GM19438 (cell line): ENCODE results near the gene SALL4.
"Not testable (repeated sequence)": the region's sequence is repeated elsewhere in the genome, so short reads cannot be mapped to it uniquely, and the experiment has no call there.

ENCODE experiments used
- ATAC-seq: cut with Tn5 transposase; IDR thresholded peaks from one replicate; pipeline ENCODE4 v1.9.1; 2021; ENCODE audit warnings: low read depth; ENCODE audit not compliant: unreplicated experiment

SALL4 gene

DNA sequence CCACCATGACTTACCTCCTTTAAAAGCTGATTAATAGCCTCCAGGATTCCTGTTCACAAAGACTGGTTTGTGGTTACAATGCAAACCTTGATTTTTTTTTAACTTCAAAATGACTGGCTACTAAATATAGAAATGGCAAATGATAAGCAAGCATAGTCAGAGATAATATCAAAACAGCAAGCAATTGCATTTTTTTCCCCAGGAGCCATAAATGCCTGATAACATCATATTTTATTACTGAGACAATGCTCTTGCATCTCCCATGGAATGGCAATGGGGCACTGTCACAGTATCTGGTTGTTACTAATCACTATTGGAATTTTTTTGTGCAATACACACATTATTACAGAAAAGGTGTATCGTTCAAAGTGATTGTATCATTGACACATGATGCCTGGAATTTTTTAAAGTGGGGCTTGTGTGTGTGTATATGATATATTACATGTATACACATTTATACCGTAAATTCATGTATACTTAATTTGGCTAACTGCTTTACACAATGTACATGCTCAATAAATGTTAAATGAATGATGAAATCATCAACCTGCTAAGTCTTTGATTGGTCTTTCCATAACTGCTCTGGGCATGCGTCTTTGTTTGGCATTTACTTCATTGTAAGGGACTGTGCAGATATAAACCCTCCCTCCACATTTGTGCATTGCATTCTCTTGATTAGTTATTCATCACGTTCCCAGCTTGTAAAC is 980 bp upstream of the SALL4 start:
- ATAC-seq: no peak

DNA sequence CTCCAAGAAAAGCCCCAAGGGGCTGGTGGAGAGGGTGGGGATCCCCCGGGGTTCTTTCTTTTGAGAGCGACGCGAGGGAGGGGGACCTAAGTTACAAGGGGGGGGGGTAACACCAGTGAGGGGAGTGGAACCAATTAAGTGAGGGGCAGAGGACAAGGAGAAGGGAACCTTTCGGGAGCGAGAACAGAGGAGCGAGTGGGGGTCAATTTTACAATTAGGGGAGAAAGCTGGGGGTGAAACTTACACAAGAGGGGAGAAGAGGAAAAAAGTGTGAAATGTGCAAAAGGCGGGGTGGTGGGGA is 548 bp downstream of the SALL4 start:
- ATAC-seq: no peak

DNA sequence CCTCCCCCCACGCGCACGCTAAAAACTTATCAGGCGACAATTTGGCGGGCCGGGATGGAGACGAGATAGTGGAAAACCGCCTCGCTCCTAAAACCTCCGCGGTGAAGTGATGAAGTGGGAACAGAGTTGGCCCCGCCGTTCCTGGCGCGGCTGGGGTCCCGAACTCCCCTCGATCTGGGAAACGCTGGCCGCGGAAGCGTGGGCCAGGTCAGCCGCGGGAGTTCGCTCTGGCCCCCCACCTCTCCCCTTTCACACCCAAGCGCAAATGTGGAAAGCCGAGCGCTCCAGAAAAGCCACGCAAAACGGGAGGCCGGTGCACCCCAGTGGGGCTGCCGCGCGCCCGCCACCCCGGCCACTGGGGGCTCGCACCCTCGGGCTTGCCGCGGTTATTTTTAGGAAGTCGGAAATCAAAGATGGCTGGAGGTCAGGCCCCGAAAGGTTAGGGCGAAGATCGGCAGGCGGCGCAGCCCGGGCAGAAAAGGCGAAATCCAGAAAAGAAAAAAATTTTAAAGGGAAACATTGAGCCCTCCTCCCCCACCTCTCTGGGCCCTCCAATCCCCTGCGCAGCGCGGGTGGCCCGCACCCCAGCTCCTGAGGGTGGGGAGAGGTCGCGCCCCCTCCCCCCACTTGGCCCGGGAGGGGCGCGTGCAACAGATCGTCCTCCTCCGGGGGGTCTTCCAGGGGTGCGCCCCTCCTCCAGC is 1.0 kb downstream of the SALL4 start:
- ATAC-seq: no peak

DNA sequence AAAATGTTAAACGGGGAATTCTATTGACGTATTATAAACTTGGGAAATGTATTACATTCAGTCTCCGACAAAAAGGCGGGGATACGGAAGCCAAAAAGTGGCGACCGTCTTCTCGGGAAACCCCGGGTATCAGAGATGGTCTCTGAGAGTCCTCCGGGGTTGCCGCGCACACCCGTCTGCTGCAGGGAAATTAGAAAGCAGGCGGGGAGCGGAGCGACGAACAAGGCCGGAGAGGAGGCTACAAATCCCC is 1.5 kb downstream of the SALL4 start:
- ATAC-seq: no peak

DNA sequence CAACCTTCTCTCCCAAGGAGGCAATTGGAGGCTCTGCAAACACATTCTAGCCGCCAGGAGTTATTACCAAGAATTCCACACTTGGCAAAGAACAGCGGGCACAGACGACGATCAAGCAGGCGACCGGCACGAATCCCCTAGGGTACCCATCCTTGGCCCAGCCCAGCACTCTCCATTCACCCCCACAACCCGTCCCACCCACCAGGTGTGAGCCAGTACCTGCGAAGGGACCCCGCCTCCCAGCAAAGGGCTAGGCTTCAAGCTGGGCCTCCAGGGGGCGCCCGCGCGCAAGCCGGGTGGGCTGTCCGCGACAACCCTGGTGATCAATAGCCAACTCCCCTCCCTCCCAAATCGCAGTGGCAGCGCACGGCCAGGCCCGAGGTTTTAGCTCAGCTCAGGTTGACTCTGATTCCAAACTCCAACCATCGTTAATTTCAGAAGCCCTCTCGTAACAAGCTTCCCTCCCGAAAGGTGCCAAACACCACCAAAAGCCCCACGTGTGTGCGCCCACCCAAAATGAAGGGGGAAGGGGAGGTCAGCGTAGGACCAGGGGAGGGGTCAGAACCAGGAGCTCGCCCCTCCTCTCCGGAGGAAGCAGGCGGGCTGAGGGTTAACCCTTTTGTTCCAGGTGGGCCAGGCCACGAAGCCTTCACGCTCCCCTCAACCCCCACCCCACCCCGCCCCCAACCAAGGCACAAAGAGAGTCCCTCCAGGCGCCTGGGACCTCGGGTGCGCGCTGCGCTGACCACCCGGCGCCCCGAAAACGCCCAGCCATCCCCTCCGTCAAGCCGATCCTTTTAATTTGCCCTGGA is 2.1 kb downstream of the SALL4 start:
- no peak for ATAC-seq

DNA sequence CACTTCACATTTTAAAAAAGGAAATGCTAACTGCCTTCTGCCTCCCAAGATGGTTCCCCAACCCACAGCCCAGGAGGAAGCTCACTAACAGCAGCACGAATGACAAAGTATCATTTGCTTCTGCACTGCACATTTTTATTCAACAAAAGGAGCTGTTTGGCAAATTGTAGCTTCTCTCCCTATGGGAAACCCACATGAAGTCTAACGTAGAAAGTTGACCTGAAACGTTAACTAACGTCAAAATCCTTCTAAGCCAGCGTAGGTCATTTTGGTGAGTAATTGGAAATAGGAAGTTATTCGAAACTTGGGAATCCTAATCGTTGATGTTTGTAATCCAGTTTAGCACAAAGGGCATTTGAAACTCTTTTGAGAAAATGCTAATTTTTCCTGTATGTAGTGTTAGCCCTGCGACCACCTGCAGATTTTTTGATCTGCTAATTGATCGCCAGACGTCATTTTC is 2.9 kb downstream of the SALL4 start:
- ATAC-seq: no peak

DNA sequence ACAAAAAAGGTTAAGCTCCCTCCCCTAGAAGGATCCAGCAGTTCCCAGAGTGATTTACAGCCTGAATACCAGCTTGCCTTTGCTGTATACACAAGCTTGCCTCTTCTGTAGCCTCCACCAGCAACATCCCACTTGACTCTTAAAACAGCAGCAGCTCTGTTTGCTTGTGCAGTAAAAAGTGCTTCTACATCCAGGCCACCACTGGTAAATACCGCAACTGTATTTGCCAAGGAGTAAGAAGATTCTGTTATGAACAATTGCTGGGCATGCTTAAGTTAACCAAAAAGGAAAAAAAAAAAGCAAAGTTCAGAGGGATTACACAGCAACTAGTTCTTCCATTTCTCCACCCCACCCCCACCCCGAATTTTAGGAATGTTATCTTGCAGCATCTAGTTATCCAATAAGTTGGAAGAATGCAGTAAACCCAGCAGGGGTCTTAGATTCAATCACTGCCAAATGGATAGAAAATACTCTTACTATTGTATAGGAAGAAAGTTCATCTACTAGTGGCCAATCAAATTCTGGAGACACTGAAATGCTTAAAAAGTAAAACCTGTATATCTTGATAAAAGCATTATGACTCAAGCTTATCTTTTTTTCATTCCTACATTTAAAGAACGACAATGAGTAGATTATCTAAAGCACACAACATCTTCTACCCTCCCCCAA is 4.8 kb downstream of the SALL4 start:
- ATAC-seq: no peak

DNA sequence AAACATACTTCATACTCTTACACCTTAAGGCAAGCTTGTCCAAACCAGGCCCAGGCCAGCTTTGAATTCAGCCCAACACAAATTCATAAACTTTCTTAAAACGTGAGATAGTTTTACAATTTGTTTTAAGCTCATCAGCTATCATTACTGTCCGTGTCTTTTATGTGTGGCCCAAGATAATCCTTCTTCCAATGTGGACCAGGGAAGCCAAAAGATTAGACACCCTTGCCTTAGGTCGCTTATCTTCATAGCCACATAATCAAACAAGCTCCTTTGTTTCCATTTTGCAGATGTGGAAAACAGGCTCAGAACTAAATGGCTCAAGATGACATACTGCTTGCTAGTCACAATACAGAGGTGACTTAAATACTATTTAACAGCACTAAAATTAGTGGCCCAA is 6.0 kb downstream of the SALL4 start:
- ATAC-seq: no peak

DNA sequence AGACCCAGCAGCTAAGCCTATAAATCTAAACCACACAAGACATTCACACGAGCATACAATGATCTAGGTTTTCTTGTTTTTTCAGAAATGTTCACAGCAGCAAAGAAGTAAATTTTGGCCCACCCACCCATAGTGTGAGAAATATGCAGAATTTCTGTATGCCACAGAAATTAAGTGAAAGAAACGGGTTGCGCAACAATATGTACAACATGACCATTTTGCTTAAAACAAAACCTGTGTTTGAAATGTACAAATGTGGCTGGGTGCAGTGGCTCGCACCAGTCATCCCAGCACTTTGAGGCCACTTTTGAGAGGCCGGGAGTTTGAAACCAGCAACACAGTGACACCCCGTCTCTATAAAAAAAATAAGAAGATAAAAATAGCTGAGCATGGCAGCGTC is 9.4 kb downstream of the SALL4 start:
- ATAC-seq: no peak

DNA sequence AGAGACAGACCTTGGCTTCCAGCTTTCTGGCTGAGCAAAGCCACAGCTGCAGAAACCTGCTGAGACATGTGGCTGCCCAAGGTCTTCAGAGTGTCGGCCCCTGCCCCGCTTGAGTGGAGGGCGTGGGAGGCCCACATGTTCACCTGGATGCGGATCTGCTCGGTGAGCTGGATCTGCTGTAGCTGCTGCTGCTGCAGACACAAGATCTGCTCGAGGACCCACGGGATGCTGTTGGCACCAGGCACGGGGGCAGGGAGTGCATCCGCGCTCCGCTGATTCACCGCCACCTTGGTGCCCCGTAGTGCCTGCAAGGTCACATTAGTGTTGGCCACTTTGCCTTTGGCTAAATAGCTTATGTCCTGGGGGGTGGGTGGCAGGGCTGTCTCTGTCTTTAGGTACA is 10.7 kb downstream of the SALL4 start:
- ATAC-seq: no peak

DNA sequence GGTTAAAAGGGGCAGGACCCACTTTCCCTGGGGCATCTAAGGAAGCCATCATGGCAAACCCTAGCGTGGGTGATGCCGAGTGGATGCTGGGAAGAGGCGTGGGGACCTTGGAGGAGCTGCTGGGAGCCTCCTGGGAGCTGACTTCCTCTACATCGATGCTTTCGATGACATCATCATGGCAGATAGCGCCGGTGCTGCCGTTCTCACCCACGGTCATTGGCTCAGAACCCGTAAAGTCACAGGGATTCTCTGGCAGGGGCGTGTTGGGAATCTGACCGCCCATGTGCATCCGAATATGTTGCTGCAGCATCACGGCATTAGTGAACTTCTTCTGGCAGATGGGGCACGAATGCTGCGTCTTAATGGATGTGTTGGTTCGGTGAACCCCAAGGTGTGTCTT is 12.1 kb downstream of the SALL4 start:
- no peak for ATAC-seq

DNA sequence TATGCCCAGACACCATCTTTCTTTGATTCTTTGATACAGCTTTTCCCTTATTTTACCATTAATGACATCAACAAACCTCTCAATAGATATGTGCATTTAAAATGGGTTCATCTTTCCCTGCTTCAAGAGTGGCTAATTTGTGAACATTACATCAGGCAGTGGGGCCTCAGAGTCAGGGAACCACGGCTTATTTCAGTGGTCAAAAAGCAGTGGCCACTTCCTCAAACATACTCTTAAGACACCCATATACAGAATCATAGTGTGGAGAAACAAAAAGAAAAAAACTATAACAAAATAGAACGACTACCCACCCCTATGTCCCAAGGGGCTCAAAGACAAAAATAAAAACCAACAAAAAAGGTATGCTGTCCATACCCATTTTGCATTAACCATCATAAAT is 12.9 kb downstream of the SALL4 start:
- ATAC-seq: no peak

DNA sequence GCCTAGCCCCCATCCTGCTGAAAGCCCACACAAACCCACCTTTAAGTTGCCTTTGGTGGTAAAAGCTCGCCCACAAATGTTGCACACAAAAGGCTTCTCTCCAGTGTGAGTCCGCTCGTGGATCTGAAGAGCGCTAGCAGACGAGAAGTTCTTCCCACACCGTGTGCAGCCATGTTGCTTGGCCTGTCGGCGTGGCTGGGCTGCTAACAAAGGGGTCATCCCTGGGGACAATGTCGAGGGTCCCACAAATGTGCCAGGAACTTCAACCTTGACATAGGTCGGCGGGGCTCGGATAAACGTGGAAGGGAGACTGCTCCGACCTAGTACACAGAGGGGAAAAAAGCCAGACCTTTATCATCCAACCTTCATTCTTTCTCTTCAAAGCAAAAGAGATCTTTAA is 13.5 kb downstream of the SALL4 start:
- ATAC-seq: no peak

DNA sequence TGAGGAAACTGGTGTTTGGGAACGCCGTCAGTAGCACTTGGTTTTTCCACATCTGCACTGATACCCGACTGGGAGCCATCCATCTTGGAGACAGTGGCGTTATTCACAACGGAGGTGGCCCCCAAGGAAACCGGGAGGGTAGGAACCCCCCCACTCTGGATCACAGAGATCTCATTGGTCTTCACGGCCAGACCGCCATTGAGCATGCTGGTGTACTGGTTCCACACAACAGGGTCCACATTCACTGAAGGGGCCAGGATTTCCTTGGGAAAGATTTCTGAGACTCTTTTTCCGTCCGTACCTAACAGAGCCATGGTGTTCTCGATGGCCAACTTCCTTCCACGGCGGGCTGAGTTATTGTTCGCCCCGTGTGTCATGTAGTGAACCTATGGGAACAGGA is 18.0 kb downstream of the SALL4 start:
- no peak for ATAC-seq

DNA sequence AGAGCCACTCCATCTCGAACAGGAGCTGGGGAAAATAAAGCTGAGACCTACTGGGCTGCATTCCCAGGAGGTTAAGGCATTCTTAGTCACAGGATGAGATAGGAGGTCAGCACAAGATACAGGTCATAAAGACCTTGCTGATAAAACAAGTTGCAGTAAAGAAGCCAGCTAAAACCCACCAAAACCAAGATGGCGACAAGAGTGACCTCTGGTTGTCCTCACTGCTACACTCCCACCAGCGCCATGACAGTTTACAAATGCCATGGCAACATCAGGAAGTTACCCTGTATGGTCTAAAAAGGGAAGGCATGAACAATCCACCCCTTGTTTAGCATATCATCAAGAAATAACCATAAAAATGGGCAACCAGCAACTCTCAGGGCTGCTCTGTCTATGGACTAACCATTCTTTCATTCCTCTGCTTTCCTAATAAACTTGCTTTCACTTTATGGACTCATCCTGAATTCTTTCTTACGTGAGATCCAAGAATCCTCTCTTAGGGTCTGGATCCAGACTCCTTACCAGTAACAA is 24.0 kb downstream of the SALL4 start:
- ATAC-seq: not testable (repeated sequence)

DNA sequence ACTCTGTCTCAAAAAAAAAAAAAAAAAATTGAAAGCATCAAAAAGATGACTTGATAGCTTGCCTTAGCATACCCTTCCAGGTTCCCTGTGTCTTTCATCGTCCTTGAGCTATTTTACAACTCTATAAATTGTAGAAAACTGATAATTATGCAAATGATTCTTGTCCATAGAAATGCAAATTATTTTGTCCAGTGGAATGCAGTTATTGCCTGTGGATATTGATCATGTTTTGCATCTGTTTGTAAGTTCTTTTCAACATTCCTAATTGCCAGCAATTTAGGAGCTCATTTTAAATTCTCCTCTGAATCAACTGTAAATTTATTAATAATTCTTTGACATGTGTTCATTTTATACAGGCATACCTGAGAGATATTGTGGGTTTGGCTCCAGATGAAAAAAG is 27.1 kb downstream of the SALL4 start:
- ATAC-seq: no peak

DNA sequence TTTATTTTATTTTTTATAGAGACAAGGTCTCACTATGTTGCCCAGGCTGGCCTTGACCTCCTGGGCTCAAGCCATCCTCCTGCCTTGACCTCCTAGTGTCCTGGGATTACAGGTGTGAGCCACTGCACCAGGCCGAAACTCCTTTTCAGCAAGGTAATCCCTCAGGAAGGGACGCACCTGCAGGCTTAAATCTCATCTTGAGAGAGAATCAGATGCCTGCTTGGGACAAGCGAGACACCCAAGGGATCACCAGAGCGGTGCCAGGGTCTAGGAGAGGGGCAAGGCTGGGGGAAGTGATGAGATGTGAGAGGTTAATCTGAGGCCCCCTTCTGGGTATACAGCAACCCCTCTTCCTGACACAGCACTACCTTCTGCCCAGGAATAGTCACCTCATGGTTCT is 30.1 kb downstream of the SALL4 start:
- ATAC-seq: no peak

DNA sequence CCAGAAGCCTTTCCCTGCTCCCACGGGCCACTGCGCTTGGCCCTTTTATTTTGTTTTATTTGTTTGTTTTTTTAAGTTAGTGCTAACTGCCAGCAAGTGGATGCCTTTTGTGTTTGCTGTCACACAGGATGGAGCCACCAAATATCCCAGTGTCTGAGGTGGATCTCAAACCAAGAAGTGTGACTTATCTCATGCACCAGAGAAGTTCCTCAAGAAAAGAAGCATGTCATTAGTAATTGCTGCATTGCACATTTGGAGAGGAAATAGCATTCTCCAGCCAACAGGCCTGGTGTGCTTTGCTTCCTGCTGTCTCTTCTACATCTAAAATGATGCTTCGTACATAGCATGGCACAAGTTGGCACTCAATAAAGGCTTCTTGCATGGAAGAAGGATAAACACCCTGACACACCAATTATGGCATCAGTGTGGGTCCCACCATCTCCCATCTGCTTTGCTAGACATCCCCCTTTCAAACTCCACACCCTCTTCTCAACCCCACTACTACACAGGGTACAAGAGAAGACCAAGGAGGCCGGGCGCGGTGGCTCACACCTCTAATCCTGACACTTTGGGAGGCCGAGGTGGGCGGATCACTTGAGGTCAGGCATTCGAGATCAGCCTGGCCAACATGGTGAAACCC is 32.2 kb downstream of the SALL4 start:
- ATAC-seq: no peak

DNA sequence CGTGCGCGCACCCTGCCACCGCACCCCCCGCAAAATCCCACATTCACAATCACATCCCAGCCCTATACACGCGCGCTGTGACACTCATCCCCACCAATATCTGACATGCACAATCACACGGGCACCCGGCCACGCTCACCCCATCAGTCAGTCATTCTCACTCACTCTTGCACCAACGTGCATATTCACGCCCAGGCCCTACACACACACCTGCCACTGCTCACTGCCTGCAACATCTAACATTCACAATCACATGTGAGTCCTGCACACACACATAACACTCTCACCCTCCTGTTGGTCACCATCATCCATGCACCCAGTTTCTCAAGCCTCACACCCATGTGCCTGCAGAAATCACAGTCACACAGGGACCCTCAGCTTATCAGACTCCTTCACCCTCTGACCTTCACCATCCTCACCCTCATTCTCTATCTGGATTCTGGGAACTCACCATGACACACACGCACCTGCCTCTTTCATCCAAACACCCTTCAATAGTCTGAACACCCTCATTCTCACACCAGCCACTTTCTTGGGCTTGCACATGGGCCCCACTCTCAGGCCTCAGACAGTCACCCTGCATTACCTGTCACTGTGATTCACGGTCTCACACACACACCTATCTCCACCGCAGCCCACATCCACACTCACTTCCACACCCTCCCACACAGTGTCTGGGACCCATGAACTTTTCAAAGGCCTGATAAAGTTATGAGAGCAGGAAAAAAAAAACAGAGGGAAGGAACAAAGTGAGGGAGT is 33.4 kb downstream of the SALL4 start:
- ATAC-seq: no peak
